ENCODE data around the gene FKBP10. TPM values are rescaled to one million over a fixed set of nuclear protein-coding genes. Genes with fewer than 3 reads are reported as not detected.

FKBP10 gene
- total RNA-seq, 1 experiment from 2014 or later: 244 TPM

DNA sequence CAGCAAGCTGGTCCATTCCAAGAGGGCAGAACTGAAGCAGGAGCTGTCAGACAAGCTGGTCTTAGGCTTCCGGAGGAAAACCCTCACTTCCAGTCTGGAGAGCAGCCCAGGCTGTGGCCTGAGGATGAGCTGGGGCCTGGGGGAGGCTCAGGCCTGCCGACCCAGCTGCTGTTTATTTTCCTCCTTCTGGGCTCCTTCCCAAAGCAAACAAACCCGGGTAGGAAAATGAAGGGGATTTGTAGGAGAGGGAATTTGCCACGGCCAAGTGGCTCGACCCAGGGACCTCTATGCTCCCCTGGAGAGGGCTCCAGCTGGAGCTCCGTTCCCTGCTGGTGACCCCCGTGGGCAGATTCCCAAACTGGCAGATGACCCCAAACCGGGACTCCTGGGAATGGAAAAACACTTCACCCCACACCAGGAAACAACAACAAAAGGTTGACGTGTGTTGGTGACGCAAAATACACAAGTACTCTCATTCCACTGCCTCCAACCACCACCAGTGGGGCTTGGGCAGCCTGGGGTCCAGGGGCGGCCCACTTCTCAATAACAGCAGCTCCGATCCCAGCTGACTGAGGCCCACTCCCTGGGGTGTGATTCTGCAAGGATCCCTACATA lies 35.1 kb upstream of the FKBP10 start:
- in situ Hi-C loops (cut with HindIII; ENCODE audit: low pct_unique_long_range_greater_than_20kb, low sequenced_read_pairs): no loop called here

DNA sequence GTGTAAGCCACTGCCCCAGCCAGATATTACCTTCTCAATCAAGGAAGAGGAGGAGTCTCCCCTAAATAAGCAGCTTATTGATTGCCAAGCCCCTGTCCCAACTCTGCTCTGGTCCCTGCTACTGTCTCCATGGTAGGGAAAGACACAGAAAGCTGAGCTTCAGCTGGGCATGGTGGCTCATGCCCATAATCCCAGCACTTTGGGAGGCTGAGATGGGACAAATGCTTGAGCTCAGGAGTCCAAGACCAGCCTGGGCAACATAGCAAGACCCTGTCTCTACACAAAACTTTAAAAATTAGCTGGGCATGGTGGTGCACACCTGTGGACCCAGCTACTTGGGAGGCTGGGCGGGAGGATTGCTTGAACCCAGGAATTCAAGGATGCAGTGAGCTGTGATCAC lies 32.9 kb upstream of the FKBP10 start:
- in situ Hi-C loops (cut with HindIII; ENCODE audit: low pct_unique_long_range_greater_than_20kb, low sequenced_read_pairs): no loop called here
- DNase-seq (ENCODE audit: low read depth, low spot score): no peak

More for the DNA sequence above, 35.1 kb upstream of the FKBP10 start:
- DNase-seq (ENCODE audit: low read depth, low spot score): no peak

DNA sequence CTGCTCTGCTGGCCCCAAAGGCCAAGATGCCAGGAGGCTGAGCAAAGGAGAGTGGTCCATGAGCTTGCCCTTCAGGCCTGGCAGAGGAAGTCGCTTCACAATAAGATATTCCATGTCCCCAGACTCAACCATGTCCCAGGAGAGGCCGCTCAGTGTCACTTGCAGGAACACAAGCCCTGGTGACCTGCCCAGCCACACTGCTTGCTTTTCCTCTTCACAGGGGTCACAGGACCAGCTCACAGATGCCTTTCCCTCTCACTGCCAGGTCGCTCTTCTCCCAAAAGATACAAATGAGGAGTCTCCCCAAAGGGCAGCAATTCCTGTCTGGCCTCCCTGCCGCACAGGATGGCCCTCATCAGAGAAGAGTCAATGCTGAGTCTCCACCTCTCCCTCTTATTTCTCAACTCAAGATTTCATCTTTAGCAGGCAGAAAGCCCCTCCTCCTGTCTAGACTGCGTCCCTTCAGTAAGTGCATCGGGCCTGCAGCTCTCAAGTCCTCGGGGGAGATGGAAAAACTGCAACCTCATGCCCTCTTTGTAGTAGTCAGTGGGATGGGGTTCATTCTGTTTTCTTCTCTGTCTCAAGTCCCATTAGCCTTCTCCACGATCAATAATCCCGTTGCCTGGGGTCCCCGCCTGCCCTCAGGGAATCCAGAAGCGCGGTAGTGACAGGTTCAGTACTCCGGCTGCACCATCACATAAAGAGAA lies 31.2 kb upstream of the FKBP10 start:
- in situ Hi-C loops (cut with HindIII; ENCODE audit: low pct_unique_long_range_greater_than_20kb, low sequenced_read_pairs): no loop called here
- no peak for DNase-seq (ENCODE audit: low read depth, low spot score)

DNA sequence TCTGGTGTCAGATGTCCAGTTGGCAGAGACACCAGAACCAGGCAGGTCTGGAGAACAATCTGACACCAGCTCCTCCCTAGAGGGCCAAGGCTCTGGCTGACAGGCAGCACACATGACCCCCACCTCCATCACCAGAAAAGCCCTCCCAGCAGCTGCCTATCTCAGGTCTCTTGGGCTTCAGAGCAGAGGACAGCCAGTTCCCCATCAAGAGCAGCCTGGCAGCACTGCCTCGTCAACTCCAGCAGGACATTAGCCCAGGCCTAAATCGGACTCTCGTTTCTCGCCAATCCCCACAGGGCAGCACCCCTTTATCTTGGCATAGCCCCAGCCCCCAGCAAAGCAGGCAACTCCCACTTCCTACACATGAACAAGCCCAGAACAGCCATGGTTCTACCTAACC lies 30.7 kb upstream of the FKBP10 start:
- no peak for DNase-seq (ENCODE audit: low read depth, low spot score)
- in situ Hi-C loops (cut with HindIII; ENCODE audit: low pct_unique_long_range_greater_than_20kb, low sequenced_read_pairs): no loop called here

DNA sequence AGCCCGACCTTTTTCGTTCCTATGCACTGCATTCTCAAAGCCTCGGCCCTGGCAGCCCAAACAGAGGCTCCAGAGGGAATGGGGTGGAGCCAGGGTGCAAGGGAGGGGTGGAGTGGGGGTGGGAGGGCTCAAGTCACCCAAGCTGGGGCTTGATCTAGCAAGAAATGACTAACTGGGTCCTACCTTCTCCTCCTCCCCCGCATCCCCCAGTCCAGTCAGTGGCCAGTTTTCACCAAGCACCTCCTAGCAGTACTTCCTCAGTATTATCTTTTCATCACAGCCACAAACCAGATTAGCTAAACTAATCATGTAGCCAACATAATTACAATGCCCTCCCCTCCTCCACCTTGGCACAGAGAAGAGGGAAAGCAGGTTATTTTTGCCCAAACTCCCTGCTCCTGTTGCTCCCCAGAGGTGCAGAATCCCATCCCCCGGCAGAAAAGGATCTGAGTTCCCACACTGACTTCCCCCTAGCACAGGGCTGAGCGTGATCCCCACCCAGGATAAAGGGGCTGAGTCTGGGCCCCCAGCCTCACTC lies 28.5 kb upstream of the FKBP10 start:
- DNase-seq (ENCODE audit: low read depth, low spot score): no peak

DNA sequence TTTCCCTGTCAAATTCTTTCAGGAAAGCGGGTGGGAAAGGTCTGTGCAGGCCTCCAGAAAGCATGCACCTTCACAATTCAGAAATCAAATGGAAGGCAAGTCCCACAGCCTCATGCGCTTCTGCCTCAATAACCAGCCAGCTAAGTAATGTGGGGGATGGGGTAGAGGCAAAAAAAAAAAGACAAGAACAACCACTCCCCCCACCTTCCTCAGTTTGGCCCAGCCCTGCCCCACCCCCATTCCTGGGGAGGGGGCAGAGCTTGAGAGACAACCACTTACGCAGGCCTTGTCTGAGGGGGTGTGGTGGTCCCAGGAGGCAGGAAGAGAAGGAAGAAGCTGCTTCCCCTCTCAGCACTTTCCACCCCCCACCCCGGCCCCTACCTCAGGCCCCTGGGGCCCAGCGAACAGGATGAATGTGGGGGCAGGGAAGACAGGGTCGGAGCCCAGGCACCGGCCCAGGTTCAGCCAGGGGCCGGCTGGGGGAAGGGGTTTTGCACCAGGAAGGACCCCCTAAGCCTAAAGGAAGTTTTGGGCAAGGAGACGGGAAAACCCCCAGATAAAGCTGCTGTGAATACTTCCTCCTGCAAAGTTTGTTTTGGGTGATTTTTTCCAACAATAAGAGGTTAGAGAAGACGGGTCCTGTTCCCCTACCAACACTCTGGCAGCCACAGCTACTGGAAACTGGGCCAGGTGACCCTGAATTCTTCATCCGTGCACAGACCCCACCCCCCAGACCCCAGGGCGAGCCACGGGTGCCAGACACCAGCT lies 27.5 kb upstream of the FKBP10 start:
- in situ Hi-C loops (cut with HindIII; ENCODE audit: low pct_unique_long_range_greater_than_20kb, low sequenced_read_pairs): no loop called here
- no peak for DNase-seq (ENCODE audit: low read depth, low spot score)

More for the DNA sequence above, 28.5 kb upstream of the FKBP10 start:
- in situ Hi-C loops (cut with HindIII; ENCODE audit: low pct_unique_long_range_greater_than_20kb, low sequenced_read_pairs): no loop called here

DNA sequence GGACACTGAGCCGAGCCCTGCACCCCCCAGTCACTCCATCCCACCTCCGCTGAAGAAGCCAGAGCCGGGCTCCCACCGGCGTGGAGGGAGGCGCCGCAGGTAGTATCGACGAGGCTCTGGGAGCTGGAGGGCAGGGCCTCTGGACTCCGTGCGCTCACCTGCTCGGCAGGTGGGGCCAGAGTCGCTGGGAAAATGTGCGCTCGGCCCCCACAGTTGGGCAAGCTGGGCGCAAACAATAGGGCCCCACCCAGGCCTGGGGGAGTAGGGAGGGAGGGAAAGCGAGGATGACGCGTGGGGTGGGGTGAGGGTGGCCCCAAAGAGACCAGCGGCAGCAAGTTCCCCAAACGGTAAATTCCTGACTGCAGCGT lies 27.0 kb upstream of the FKBP10 start:
- in situ Hi-C loops (cut with HindIII; ENCODE audit: low pct_unique_long_range_greater_than_20kb, low sequenced_read_pairs): no loop called here
- DNase-seq (ENCODE audit: low read depth, low spot score): no peak

DNA sequence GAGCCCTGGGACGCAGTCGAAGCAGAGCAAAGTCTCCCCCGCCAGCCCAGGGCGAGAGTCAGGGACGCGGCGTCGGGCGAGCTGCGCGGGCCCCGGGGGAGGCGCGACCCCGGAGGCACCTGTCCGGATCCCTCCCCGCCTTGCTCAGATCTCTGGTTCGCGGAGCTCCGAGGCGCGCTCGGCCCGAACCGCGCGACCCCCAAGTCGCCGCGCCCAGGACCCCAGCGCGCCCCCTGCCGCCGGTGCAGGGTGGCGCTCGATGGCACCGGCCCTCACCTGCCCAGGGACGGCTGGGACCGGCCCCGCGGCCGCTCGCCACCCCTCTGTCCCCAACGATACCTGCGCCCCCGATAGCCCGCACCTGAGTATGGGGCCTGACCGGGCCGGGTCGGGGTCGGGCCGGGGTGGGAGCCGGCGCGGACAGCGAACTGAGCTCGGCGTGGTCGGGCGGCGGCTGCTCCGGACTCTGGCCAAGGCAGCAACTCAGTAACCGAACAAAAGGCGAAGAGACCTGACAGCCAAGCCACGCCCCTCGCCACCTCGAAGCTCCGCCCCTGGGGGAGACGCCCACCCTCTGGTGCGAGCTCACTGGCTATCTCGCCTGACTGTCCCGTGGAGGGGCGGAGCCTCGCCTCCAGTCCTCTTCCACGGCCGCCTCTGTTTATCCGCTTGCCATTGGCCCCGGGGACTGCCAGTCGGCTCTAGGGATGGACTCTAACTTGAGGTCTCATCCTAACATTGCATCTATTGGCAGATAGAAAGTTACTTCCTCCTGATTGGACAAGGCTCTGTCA lies 26.4 kb upstream of the FKBP10 start, which contains the start of gene JUP:
TSS of gene JUP (minus strand) at position 485 of the 794 bp plus-strand sequence. CDS start 14,857 bp downstream, outside the sequence.
- in situ Hi-C loops (cut with HindIII; ENCODE audit: low pct_unique_long_range_greater_than_20kb, low sequenced_read_pairs): no loop called here

DNA sequence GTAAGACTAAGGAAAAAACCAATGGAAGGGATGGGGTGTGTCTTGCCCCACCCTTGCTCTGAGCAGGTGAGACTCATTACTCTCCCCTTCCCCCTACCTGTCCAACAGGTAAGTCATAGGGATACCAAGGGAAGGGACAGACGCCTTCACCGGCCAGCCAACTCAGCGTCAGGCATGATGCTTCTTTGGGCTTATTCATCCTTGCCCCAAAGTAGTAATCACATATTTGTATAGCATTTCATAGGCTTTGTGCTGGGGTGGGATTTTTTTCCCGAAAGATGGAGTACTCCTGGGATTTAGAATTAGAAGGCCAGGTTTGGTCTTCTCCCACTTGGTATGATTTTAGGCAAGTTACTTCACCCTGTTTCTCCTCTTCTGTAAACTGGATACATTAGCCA lies 25.8 kb upstream of the FKBP10 start:
- in situ Hi-C loops (cut with HindIII; ENCODE audit: low pct_unique_long_range_greater_than_20kb, low sequenced_read_pairs): no loop called here
- no peak for DNase-seq (ENCODE audit: low read depth, low spot score)

More for the DNA sequence above, 26.4 kb upstream of the FKBP10 start, which contains the start of gene JUP:
- DNase-seq (ENCODE audit: low read depth, low spot score): peak; percentile 99

DNA sequence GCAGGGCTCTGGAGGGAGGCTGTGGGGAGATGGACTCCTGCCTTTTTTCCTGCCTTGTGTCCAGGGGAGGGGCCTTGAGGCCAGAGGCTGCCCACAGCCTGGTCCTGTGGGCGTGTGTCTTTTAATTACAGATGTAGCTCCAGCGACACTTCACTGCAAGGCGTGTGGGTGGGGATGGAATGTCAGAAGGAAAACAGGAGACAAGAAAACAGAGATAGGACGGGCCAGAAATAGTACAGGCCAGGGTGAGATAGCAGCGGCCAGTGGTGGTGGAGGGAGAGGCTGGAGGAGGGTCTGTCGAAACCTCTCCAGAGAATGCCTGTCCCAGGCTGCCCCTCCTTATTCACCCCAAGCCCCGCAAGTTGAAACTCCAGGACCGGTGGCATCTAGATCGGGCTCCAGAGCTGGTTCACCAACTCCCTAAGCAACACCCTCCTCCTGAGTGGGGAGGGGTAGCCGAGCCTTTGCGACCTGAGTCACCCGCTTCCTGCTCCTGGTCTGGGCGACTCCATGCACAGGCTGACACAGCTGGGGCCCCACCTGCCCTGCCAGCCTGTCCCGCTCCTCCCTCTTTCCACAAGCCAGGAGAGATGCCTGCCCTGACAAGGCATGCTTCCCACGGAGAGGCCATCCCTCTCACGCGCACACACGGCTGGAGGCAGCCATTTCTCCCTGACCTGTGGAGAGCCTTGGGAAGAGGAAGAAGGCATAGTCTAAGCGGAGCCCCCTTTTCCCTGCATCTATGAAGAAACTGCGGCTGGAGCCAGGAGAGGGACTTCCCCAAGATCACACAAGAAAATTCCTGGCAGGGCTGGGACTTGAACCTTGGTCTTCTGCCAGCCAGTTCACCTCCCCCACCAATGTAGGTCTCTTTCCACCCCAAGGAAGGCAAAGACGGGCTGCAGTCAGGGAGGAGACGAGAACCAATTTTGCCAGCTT lies 19.7 kb upstream of the FKBP10 start:
- DNase-seq (ENCODE audit: low read depth, low spot score): no peak
- in situ Hi-C loops (cut with HindIII; ENCODE audit: low pct_unique_long_range_greater_than_20kb, low sequenced_read_pairs): no loop called here

DNA sequence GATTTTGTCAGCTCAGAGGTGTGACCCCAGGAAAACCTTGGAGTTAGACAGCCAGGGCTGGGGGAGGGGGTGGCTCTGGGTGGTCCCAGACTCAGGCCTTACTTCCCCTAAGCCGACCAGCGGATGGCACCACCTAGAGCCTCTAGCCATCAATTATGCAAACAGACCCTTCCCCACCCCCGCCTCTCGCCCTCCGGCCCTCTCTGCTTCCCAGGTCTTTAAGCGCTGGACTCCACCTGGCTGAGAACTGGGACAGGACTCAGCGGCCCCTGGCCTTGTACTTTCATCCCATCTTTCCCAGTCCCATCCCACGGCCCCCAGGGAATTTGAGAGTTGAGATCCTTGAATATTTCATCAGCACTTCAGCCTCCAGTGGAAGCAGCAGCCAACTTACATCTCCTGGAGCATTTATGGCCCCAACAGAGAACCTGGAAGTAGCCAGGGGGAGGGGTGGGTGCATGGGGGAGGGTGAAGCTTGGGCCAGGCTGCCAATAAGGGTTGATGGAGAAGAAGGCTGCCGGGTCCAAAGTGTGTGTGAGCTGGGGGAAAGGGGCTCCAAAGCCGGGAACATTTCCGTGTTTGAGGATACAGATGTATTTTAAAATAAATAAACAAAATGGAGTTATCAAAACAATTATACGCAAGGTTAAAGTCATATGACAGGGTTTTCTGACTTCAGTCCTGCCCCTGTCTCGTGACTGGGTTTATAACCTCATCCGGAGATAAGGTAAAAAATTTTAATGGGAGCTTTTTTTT lies 18.8 kb upstream of the FKBP10 start:
- DNase-seq (ENCODE audit: low read depth, low spot score): no peak
- in situ Hi-C loops (cut with HindIII; ENCODE audit: low pct_unique_long_range_greater_than_20kb, low sequenced_read_pairs): no loop called here

DNA sequence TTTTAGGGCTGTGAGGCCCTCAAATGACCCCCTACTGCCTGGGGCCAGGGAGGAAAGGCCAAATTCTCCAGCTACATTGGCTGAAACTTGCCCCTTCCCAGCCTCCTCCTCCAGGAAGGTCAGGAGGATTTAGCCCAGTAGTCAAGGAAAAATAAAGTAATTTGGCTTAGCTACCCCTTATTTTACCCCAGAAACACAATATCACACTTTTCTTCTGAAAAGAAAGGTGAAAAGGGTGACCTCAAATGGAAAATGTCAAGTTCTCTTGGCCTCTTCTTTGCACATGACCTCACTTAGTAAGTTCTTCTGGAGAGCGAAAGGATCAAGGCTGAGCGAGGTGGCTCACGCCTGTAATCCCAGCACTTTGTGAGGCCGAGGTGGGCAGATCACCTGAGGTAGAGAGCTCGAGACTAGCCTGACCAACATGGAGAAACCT lies 18.2 kb upstream of the FKBP10 start:
- in situ Hi-C loops (cut with HindIII; ENCODE audit: low pct_unique_long_range_greater_than_20kb, low sequenced_read_pairs): no loop called here
- no peak for DNase-seq (ENCODE audit: low read depth, low spot score)

DNA sequence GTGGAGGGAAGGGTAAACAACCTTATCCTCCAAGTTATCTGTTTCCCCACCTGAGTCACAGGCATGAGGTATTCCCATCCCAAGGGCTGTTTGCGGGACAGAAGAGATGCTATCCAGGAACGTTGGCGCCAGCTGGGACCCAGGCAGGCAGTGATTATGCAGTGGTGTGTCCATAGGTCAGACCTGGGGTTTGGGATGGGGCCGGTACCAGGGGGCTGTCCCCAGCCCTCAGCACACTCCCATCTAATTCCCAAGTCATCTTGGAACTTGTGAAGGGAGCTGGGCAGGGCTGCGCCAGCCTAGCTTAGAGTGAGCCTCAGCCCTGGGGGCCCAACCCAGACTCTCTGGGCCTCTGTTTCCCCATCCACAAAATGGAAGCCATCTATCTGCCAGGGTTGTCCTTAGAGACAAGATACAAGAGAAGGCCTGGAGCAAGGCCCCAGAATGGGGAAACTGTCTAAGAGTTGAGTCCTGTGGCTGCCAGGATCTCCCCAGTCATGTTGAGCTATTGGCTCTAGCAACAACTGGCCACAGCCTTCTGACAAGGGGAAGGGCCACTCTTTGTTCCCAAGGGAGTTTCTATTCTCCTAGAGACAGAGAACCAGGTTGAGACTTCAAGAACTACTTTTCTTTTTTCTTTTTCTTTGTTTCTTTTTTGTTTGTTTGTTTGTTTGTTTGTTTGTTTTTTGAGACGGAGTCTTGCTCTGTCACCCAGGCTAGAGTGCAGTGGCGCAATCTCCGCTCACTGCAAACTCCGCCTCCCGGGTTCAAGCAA lies 16.5 kb upstream of the FKBP10 start:
- DNase-seq (ENCODE audit: low read depth, low spot score): no peak
- in situ Hi-C loops (cut with HindIII; ENCODE audit: low pct_unique_long_range_greater_than_20kb, low sequenced_read_pairs): no loop called here

DNA sequence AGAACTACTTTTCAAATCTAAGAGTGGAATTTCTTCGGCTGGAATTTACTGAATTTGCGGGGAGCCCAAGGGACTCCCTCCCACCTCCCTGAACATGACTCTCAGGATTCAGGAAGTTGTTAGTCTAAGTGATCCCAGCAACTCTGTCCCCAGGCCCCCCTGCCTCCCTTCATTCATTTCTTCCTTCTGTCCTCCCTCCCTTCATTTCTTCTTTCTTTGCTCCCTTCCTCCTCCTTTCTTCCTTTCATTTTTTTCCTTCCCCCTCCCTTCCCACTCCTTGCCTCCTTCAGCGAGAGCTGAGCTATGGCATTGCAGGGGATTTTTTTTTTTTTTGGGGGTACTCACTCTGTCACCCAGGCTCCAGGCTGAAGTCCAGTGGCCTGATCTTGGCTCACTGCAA lies 15.4 kb upstream of the FKBP10 start:
- in situ Hi-C loops (cut with HindIII; ENCODE audit: low pct_unique_long_range_greater_than_20kb, low sequenced_read_pairs): no loop called here
- no peak for DNase-seq (ENCODE audit: low read depth, low spot score)

DNA sequence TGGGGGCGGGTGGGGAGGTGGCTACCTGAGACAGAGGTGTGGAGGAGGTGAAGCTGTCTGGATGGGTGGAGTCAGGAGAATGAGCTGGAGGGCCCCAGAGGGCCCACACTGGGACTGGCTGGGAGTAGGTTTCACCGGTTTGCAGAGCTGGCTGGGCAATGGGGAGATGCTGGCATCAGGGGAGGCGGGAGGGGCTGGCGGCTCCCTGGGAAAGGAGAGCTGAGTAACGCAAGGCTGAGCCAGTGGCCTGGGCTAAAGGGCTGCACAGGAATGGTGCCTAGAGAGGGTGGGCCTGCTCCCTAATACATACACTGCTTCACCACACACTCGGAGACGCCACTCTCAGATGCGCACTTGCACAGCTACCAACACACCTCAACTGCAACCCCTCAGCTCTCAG lies 13.4 kb upstream of the FKBP10 start:
- in situ Hi-C loops (cut with HindIII; ENCODE audit: low pct_unique_long_range_greater_than_20kb, low sequenced_read_pairs): no loop called here
- DNase-seq (ENCODE audit: low read depth, low spot score): no peak

Data from SK-MEL-5 (cell line).